ENCODE data around the gene RNF121.

The RNF121 gene

DNA sequence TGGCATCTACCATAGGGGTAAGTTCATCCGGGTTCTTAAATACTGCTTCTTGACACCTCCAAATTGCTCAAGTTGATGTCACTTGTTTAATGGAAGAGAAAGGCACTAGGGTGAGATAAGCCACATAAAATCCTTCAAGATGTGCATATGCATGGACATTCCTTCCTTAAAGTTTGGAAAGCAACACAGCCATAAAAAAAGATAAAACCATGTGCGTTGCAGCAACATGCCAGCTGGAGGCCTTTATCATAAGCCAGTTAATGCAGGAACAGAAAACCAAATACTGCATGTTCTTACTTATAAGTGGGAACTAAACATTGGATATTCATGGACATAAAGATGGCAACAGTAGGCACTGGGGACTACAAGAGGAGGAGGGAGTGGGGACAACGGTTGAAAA is 61.9 kb downstream of the RNF121 start:
- no peak for DNase-seq

DNA sequence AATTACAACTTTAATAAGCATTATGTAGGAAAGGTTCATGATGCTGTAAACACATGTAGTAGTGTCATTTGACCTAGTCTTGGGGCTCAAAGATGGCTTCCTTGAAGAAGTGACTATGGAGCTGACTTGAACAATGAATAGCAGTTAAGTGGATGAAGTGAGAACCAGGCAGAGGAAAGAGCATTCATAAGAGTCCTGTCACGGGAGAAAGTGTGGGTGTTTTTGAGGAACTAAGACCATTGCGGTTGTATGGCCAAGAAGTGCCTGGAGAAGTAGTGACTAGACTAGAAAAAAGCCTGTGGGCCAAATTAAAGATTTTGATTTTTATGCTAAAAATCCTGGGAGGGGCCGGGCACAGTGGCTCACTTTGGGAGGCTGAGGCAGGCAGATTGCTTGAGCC is 62.6 kb downstream of the RNF121 start:
- no peak for DNase-seq

DNA sequence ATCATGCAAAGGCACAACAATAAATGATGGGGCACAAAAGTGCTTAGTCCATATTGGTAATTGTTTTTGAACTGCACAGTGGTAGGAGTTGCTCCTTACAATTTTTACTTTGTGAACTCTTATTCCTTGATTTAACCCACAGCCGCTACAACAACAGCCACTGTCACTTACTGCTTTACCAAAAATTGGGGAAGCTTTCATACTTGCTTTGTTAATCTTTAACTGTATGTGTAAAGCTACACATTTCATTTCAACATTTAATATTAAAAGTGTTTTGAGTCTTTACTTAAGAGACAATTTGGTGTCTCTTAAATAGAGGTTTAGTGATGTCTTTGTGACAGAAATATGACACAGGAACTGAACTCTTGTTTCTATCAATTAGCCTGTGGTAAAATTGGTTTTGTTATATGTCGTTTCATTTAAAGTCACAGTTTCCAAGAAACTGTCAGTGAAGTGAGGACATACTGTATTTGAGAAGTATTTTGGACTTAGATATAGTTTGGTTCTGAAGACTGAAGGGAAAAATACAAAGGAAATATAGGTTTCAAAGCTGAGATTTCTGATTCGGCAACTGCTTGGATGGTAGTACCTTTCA is 63.4 kb downstream of the RNF121 start:
- no peak for DNase-seq

- DNase-seq, result no peak
These were observed 65.9 kb downstream of the RNF121 start for GRCh38 chr11:71994786-71995185.

DNA sequence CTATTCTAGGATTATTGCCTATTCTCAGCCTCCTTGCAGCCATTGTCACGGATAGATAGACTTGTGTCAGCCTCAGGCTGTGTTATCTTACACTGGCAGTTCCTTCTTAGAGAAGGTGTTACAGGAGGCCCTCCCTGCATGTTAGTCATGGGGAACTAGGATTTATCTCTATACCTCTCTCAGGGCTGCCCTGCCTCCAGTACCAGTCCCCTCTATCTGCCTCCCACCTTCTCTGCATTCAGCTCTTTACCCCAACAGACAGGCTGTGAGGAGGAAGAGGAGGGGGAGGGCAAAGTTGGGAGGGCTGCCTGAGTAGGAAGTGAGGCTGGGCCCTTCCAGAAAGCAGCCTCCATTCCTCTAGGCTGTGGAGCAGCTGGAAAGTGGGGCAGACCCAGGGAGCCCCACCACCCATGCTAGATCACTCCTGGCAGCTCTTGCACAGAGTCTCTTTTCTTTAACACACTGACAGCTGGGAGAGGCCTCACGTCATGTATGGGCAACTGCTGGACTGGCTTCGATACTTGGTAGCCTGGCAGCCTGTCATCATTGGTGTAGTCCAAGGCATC is 67.0 kb downstream of the RNF121 start:
- DNase-seq, result no peak

DNA sequence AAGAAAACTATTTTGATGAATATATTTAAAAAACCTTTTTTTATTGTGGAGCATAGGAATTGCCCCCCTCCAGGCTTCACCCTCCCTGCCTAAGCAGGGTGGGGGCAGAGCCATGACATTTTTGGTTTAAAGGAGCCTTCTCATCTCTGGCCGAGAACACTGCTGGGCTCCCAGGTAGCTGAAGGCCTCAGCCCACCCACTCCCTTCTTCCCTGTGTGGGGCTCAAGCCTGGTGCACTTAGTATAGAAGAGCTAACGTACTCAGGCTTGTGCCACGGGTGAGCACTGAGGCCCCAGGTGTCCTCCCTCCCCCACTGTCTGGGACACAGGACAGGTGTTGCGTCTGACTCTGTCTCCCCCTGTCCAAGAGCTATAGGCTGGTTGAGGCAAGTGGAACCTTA is 67.7 kb downstream of the RNF121 start:
- DNase-seq, result no peak

GRCh38 chr11:71996946-71997345 is 68.1 kb downstream of the RNF121 start:
- no peak for DNase-seq

- DNase-seq, result no peak
These were observed 68.7 kb downstream of the RNF121 start for GRCh38 chr11:71997594-71997993.

- DNase-seq, result no peak
These were observed 69.2 kb downstream of the RNF121 start for GRCh38 chr11:71998061-71998460.

DNA sequence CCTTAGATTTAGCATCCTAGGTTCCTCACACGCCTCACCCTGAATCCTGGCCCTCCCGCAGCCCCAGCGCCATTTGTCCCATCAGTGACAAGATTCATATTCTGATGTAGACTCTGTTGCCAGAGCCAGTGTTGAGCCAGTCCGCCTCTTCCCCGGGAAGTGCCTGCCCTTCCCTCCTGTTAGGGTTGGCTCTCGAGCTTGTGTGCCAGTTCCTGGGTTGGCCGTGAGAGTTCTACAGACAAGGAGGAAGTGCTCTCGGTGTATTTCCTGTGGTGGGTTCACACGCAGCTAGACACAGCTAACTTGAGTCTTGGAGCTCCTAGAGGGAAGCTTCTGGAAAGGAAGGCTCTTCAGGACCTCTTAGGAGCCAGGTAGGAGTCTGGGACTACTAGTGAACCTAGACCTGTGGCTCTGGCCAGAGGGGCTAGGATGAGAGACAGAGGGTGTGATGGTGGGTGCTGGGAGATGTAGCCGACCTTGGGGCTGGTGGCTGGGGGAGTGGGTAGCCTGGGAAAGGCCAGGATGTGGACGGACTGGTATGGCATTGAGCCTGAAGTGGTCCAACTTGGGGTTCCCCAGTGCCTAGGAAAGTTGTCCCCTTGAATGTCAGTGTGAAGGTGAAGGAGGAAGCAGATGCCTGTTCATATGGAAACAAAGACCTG is 69.9 kb downstream of the RNF121 start, which contains the start of gene IL18BP:
Gene IL18BP (plus strand): TSS at position 261 of the 662 bp plus-strand sequence. CDS start 1,076 bp downstream, outside the sequence.
- no peak for DNase-seq

DNA sequence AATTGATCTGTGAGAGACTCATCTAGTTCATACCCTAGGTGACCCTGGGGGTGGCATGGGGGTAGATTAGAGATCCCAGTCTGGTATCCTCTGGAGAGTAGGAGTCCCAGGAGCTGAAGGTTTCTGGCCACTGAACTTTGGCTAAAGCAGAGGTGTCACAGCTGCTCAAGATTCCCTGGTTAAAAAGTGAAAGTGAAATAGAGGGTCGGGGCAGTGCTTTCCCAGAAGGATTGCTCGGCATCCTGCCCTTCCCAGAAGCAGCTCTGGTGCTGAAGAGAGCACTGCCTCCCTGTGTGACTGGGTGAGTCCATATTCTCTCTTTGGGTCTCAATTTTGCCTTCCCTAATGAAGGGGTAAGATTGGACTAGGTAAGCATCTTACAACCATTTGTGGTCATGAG is 70.5 kb downstream of the RNF121 start:
- no peak for DNase-seq

- no peak for DNase-seq
These were observed 71.0 kb downstream of the RNF121 start for GRCh38 chr11:71999798-72000197.

DNA sequence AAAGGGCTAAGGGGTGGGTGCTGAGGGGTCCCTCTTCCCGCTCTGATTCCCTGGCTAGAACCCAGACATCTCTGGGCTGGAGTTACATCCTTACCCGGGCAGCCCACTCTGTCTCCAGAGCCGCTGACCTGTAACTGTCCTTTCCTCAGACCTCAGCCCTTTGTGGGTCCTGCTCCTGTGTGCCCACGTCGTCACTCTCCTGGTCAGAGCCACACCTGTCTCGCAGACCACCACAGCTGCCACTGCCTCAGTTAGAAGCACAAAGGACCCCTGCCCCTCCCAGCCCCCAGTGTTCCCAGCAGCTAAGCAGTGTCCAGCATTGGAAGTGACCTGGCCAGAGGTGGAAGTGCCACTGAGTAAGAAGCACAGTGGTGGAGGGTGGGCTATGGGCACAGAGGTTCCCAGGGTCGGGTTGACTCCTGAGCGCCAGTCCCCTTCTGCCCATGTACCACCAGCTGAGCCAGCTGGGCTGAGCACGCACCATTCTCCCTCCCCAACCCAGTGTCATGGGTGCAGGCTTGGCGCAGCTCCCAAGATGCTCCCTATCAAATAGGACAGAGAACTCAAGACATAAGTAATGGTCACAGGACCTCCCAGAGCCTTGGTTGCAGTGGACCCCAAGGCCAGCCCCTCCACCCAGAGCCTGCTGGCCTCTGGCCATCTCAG is 71.5 kb downstream of the RNF121 start:
- no peak for DNase-seq

- DNase-seq, result no peak
These were observed 72.4 kb downstream of the RNF121 start for GRCh38 chr11:72001285-72001684.

GRCh38 chr11:72001834-72002591 is 73.2 kb downstream of the RNF121 start:
- no peak for DNase-seq

GRCh38 chr11:72002841-72003775 is 74.3 kb downstream of the RNF121 start:
- DNase-seq, result no peak

DNA sequence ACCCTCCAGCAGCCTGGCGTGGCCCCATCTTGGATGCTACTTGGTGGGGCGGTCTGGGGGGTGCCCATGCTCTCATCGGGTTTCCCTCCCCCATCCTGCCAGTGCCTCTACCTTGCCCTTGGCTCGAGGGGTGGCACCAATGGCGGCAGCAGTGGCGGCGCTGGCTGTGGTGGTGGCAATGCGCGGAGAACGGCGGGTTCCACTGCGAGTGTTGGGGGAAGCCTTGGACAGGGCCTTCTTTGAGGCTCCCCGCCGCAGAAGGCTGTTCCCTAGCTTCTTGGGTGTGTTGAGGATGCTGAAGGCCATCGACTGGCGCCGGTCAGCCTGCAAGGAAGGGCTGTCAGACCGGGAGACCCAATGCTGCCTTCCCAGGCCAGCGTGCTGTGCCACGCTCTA is 74.9 kb downstream of the RNF121 start:
- no peak for DNase-seq

DNA sequence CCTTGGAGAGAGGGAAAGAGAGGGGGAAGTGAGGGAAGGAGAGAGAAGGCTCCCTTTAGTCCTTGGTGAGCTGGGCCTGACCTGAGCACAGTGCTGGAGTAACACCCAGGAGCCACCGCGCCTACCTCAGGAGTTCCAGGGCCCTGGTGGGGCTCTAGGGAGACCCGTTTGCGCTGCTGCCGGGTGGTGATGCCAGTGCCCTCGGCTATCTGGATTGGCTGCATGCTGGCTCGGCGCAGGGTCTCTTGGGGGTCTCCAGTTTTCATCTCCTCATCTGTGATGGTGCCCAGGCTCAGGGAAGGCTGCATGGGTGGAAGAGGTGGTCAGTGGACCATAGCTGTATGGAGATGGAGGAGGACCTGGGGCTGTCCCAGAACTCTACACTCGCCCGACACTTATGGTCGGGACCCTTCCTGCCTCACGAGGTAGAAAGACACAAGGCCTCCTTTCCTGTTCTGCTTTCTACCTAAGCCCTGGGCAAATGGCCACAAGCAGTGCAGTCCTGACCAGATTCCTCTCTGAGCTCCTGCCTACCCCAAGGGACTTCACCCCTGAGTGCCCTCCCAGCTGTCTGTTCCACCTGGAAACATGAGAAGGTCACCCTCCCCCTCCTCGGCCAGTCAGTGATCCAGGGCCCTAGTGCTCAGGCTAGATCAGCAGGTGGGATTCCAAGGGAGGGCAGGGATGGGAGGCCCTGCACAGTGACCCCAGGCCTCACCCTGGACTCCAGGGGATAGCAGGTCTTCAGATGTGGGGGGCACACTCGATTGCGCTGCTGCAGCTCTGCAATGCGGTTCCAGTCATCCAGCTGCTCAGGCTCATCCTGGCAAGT is 75.9 kb downstream of the RNF121 start:
- no peak for DNase-seq

- no peak for DNase-seq
These were observed 76.8 kb downstream of the RNF121 start for GRCh38 chr11:72005347-72006260.

Measured in femur (tissue), 1 donor.